ENCODE data around the gene SLC35G6.
A peak's percentile ranks its signal among the peaks of the same experiment; 100 is the strongest.

Gene SLC35G6

DNA sequence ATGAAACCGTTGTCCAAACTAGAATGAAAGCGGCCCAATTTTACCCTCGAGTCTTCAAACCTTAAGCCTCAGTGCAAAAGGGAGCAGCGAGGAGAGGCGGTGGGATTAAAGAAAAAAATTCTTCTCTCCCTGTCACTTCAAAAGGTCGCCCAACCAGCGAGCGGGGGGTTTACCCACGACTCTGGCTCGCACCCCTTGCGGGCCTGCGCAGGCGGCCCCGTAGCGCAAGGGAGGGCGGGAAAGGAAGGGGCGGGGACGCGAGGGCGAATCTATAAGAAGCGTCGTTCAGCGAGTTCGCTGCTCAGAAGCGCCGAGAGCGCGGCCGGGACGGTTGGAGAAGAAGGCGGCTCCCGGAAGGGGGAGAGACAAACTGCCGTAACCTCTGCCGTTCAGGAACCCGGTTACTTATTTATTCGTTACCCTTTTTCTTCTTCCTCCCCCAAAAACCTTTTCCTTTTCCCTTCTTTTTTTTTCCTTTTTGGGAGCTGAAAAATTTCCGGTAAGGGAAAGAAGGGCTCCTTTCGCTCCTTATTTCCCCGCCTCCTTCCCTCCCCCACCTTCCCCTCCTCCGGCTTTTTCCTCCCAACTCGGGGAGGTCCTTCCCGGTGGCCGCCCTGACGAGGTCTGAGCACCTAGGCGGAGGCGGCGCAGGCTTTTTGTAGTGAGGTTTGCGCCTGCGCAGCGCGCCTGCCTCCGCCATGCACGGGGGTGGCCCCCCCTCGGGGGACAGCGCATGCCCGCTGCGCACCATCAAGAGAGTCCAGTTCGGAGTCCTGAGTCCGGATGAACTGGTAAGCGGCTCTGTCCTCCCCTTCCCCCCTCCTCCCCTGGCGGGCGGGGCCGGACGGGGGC is 3.0 kb downstream of the SLC35G6 start, which contains the start of gene POLR2A:
Gene POLR2A, plus strand, starts transcription at position 300 of the 852 bp plus-strand sequence.
- DNase-seq (ENCODE audit: extremely low read depth, low read depth): peak; percentile 99
- no peak for TF ChIP-seq CTCF (IDR thresholded peaks at IDR 0.05; ENCODE audit: low read depth, low read length)

- no peak for DNase-seq (ENCODE audit: extremely low read depth, low read depth)
- peak; percentile 10 for TF ChIP-seq CTCF (IDR thresholded peaks at IDR 0.05; ENCODE audit: low read depth, low read length)
Measured at GRCh38 chr17:7484919-7485377, 3.7 kb downstream of the SLC35G6 start.

DNA sequence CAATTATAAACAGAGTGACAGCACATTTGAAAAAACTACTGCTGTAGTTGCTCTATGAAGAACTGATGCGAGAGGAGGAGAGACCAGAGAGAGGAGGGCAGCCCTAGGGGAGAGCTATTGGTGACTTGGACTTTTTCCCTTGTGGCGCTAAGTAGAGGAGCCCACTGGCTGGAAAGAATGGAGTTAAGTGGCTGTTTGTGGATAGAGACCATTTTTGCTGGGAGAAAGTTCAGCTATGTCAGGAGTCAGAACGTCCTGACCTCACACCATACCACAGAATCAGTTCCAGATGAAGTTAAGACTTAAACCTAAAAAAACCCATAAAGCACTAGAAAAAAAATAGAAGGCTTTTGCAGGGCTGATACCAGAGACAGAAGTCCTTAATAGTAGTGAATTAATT is 4.9 kb downstream of the SLC35G6 start:
- DNase-seq (ENCODE audit: extremely low read depth, low read depth): peak; percentile 34
- no peak for TF ChIP-seq CTCF (IDR thresholded peaks at IDR 0.05; ENCODE audit: low read depth, low read length)

- TF ChIP-seq CTCF (IDR thresholded peaks at IDR 0.05; ENCODE audit: low read depth, low read length): no peak
- no peak for DNase-seq (ENCODE audit: extremely low read depth, low read depth)
Measured at GRCh38 chr17:7490144-7490543, 8.9 kb downstream of the SLC35G6 start.

GRCh38 chr17:7491583-7491982 is 10.3 kb downstream of the SLC35G6 start:
- TF ChIP-seq CTCF (IDR thresholded peaks at IDR 0.05; ENCODE audit: low read depth, low read length): no peak

DNA sequence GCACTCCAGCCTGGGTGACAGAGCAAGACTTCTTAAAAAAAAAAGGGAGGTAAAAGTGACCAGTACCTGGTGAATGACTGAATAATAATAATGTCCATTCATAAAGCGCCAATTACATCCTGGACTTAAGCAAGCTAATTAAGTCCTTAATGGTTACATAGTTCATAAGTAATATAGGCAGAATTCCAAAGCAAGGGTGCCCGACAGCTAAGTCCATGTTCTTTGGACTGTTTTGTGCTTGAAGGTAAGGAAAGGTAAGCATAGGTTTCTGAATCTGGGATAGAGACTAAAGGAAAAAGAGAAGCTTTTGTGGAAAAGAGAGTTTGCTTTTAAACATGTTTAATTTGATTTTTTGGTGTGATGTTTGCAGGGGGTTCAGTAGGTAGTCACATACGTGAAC is 12.7 kb downstream of the SLC35G6 start:
- TF ChIP-seq CTCF (IDR thresholded peaks at IDR 0.05; ENCODE audit: low read depth, low read length): no peak
- DNase-seq (ENCODE audit: extremely low read depth, low read depth): no peak

More at GRCh38 chr17:7491583-7491982, 10.3 kb downstream of the SLC35G6 start:
- DNase-seq (ENCODE audit: extremely low read depth, low read depth): no peak

DNA sequence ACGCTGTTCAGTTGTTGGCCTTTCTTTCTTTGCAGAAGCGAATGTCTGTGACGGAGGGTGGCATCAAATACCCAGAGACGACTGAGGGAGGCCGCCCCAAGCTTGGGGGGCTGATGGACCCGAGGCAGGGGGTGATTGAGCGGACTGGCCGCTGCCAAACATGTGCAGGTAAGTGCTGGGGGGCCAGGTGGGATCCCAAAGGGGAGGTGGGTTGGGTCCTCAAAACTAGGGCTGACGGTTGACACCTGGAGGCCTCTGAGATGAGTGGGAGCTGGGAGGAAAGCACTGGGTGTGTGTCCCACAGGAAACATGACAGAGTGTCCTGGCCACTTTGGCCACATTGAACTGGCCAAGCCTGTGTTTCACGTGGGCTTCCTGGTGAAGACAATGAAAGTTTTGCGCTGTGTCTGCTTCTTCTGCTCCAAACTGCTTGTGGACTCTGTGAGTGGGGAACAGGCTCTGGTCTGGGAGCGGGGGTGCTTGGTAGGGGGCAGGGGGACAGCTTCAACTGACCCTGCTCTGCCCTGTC is 14.7 kb downstream of the SLC35G6 start:
- TF ChIP-seq CTCF (IDR thresholded peaks at IDR 0.05; ENCODE audit: low read depth, low read length): no peak
- DNase-seq (ENCODE audit: extremely low read depth, low read depth): no peak

All from AG09319 (cell line).